ENCODE data around the gene KIAA0825.

GRCh38 chr5:94457788-94458187 lies 160.6 kb downstream of the KIAA0825 start:
- TF ChIP-seq TAF1 (IDR thresholded peaks at IDR 0.05; ENCODE audit: low read depth, low read length) = no peak
- no peak for TF ChIP-seq EP300 (IDR thresholded peaks at IDR 0.05; ENCODE audit: borderline replicate concordance in 1 of 2, low read depth in 2 of 2, low read length in 2 of 2)
- no peak for TF ChIP-seq POLR2AphosphoS5 (IDR thresholded peaks at IDR 0.05; ENCODE audit: low read depth, low read length)
- TF ChIP-seq USF2 (IDR thresholded peaks at IDR 0.05; ENCODE audit: low read length) = no peak
- no peak for TF ChIP-seq CTCF (IDR thresholded peaks at IDR 0.05; ENCODE audit: control extremely low read depth in 1 of 3, insufficient read depth in 1 of 3, low read depth in 1 of 3, low read length in 3 of 3)
- TF ChIP-seq BRCA1 (IDR thresholded peaks at IDR 0.05; ENCODE audit: low read depth, low read length) = no peak
- no peak for TF ChIP-seq POLR2A (IDR thresholded peaks at IDR 0.05; ENCODE audit: control extremely low read depth in 1 of 2, low read depth in 2 of 2, low read length in 2 of 2)
- TF ChIP-seq RBBP5 (IDR thresholded peaks at IDR 0.05; ENCODE audit: borderline replicate concordance, low read depth, low read length) = no peak
- TF ChIP-seq GABPA (IDR thresholded peaks at IDR 0.05; ENCODE audit: borderline replicate concordance, insufficient read depth, low read length) = no peak
- TF ChIP-seq RFX5 (IDR thresholded peaks at IDR 0.05; ENCODE audit: borderline replicate concordance, low read depth, low read length) = no peak
